ENCODE results near the gene BTRC. TPM values are rescaled to one million over a fixed set of nuclear protein-coding genes. Genes with fewer than 3 reads are reported as not detected.

The BTRC gene
- total RNA-seq, 1 donor from 2014 or later: 38.4 TPM

- H3K36me3 Mint-ChIP-seq: peaks cover 2% of the 10 kb centered on the region
- H3K27me3 Mint-ChIP-seq (ENCODE audit: low read depth): no peaks in the 10 kb centered on the region
- H3K4me1 Mint-ChIP-seq: no peaks in the 10 kb centered on the region
- no peak overlapping the region for H3K4me3 Mint-ChIP-seq
- H3K9me3 Mint-ChIP-seq: no peaks in the 10 kb centered on the region
- no peak for DNase-seq (ENCODE audit: low spot score in 2 of 2, unreplicated experiment in 2 of 2)
- H3K27ac Mint-ChIP-seq: no peak overlapping the region
- no peak for TF ChIP-seq CTCF (IDR thresholded peaks at IDR 0.05; ENCODE audit: unreplicated experiment)
These were observed 224.2 kb downstream of the BTRC start for GRCh38 chr10:101578192-101578591.

- DNase-seq (ENCODE audit: low spot score in 2 of 2, unreplicated experiment in 2 of 2): no peak
These were observed 225.0 kb downstream of the BTRC start for GRCh38 chr10:101578803-101579515.

GRCh38 chr10:101579516-101579870, 225.5 kb downstream of the BTRC start:
- no peaks in the 10 kb centered on the region for H3K9me3 Mint-ChIP-seq
- H3K27ac Mint-ChIP-seq: no peak overlapping the region
- H3K4me3 Mint-ChIP-seq: no peak overlapping the region
- DNase-seq (ENCODE audit: low spot score in 2 of 2, unreplicated experiment in 2 of 2): no peak
- H3K36me3 Mint-ChIP-seq: peaks cover 5% of the 10 kb centered on the region
- H3K27me3 Mint-ChIP-seq (ENCODE audit: low read depth): no peaks in the 10 kb centered on the region
- TF ChIP-seq CTCF (IDR thresholded peaks at IDR 0.05; ENCODE audit: unreplicated experiment): no peak
- no peaks in the 10 kb centered on the region for H3K4me1 Mint-ChIP-seq

More at GRCh38 chr10:101578803-101579515, 225.0 kb downstream of the BTRC start:
- no peak overlapping the region for H3K27ac Mint-ChIP-seq
- peaks cover 2% of the 10 kb centered on the region for H3K36me3 Mint-ChIP-seq
- no peak overlapping the region for H3K4me3 Mint-ChIP-seq
- no peaks in the 10 kb centered on the region for H3K4me1 Mint-ChIP-seq
- H3K27me3 Mint-ChIP-seq (ENCODE audit: low read depth): no peaks in the 10 kb centered on the region
- TF ChIP-seq CTCF (IDR thresholded peaks at IDR 0.05; ENCODE audit: unreplicated experiment): no peak
- no peaks in the 10 kb centered on the region for H3K9me3 Mint-ChIP-seq

- no peaks in the 10 kb centered on the region for H3K4me1 Mint-ChIP-seq
- no peak overlapping the region for H3K4me3 Mint-ChIP-seq
- H3K9me3 Mint-ChIP-seq: no peaks in the 10 kb centered on the region
- H3K27me3 Mint-ChIP-seq (ENCODE audit: low read depth): no peaks in the 10 kb centered on the region
- TF ChIP-seq CTCF (IDR thresholded peaks at IDR 0.05; ENCODE audit: unreplicated experiment): no peak
- peaks cover 5% of the 10 kb centered on the region for H3K36me3 Mint-ChIP-seq
- H3K27ac Mint-ChIP-seq: no peak overlapping the region
- no peak for DNase-seq (ENCODE audit: low spot score in 2 of 2, unreplicated experiment in 2 of 2)
These were observed 226.8 kb downstream of the BTRC start for GRCh38 chr10:101580486-101581399.

GRCh38 chr10:101585841-101586240, 231.9 kb downstream of the BTRC start:
- Mint-ChIP-seq H3K27ac (no peak overlapping the region), H3K36me3 (peaks cover 3% of the 10 kb centered on the region), H3K4me1 (peaks cover 25% of the 10 kb centered on the region), H3K9me3 (no peaks in the 10 kb centered on the region), H3K27me3 (ENCODE audit: low read depth) (no peaks in the 10 kb centered on the region), H3K4me3 (peak overlapping the region; percentile 23)
- no peak for TF ChIP-seq CTCF (IDR thresholded peaks at IDR 0.05; ENCODE audit: unreplicated experiment)
- no peak for DNase-seq (ENCODE audit: low spot score in 2 of 2, unreplicated experiment in 2 of 2)

All from mesothelial cell of epicardium (in vitro differentiated cells).